GM10248 (cell line): Measurements from ENCODE around the gene AKAIN1.

Experiments used
- CTCF ChIA-PET: fragments of 300-600 bp; sonication (Branson Sonifier 250); formaldehyde crosslinking; extraction: SDS; loops from one replicate; lab custom pipeline; 2021; ENCODE audit warnings: antibody characterized with exemption; lab: Yijun Ruan, JAX
- POLR2A ChIA-PET: fragments of 350-650 bp; sonication (Branson Sonifier 250); formaldehyde crosslinking; extraction: SDS; loops from one replicate; lab custom pipeline; 2020; ENCODE audit warnings: antibody characterized with exemption; lab: Yijun Ruan, JAX
- DNase-seq: peaks from one replicate; pipeline ENCODE4 v3.0.0; 2012; ENCODE audit errors: extremely low spot score
- CTCF ChIP-seq: IDR thresholded peaks from 2 replicates; pipeline ENCODE4 v1.5.1; 2012; ENCODE audit warnings: mild to moderate bottlenecking, low read depth; ENCODE audit errors: extremely low read depth, missing control alignments, control extremely low read depth

The AKAIN1 gene

GRCh38 chr18:5145168-5145825, 51.8 kb downstream of the AKAIN1 start:
- ChIA-PET POLR2A (no interaction called here), CTCF (no interaction called here)
- TF ChIP-seq CTCF = no peak
- no peak for DNase-seq

- DNase-seq = no peak
- ChIA-PET POLR2A (no interaction called here), CTCF (interaction anchor here (1.9 kb wide), 1 partner anchor 12 kb away, joined by 4 read pairs; no protein-coding TSS in a partner anchor)
- TF ChIP-seq CTCF = no peak
These were observed 52.4 kb downstream of the AKAIN1 start for GRCh38 chr18:5144629-5145028.

GRCh38 chr18:5142859-5143258, 54.2 kb downstream of the AKAIN1 start:
- no peak for TF ChIP-seq CTCF
- ChIA-PET CTCF (interaction anchor here (1.9 kb wide), 1 partner anchor 10 kb away, joined by 4 read pairs; no protein-coding TSS in a partner anchor), POLR2A (no interaction called here)
- DNase-seq = no peak

GRCh38 chr18:5142131-5142530, 54.9 kb downstream of the AKAIN1 start:
- DNase-seq = no peak
- ChIA-PET CTCF (no interaction called here), POLR2A (no interaction called here)
- no peak for TF ChIP-seq CTCF

- ChIA-PET CTCF (interaction anchor here (1.6 kb wide), 1 partner anchor 15 kb away, joined by 3 read pairs; no protein-coding TSS in a partner anchor), POLR2A (no interaction called here)
- TF ChIP-seq CTCF = no peak
- DNase-seq = no peak
These were observed 59.8 kb downstream of the AKAIN1 start for GRCh38 chr18:5137261-5137660.

- CTCF ChIA-PET = interaction anchor here (1.0 to 1.3 kb wide), 2 partner anchors 11 to 12 kb away, joined by 4 read pairs; no protein-coding TSS in a partner anchor
- no peak for DNase-seq
- POLR2A ChIA-PET = no interaction called here
- no peak for TF ChIP-seq CTCF
These were observed 64.1 kb downstream of the AKAIN1 start for GRCh38 chr18:5132987-5133386.
